BJ (cell line): ENCODE results near the gene SPATA32. TPM values are rescaled to one million over a fixed set of nuclear protein-coding genes. Genes with fewer than 3 reads are reported as not detected.

ENCODE experiments used
- CTCF ChIA-PET: fragments of 350-600 bp; formaldehyde crosslinking; extraction: SDS; loops from one replicate; lab custom pipeline; 2021; ENCODE audit warnings: antibody characterized with exemption, inconsistent platforms; lab: Yijun Ruan, JAX
- POLR2A ChIA-PET: fragments of 300-600 bp; sonication (Branson Sonifier 250); formaldehyde crosslinking; extraction: SDS; loops from one replicate; lab custom pipeline; 2021; ENCODE audit warnings: antibody characterized with exemption; lab: Charles Lee
- DNase-seq: peaks from one replicate; pipeline ENCODE4 v3.0.0-alpha.2; 2011; ENCODE audit warnings: low read depth
- H3K27me3 ChIP-seq: 2 replicates; pipeline ENCODE4 v1.6.0; 2011; ENCODE audit warnings: low read length; ENCODE audit not compliant: control insufficient read depth, insufficient read depth
- H3K36me3 ChIP-seq: 2 replicates; pipeline ENCODE4 v1.5.1; 2011; ENCODE audit warnings: low read length; ENCODE audit not compliant: control insufficient read depth, insufficient read depth
- H3K4me3 ChIP-seq: 2 replicates; pipeline ENCODE4 v1.5.1; 2011; ENCODE audit warnings: low read depth, mild to moderate bottlenecking, control low read depth, low read length
- polyA plus RNA-seq: library from polyadenylated mRNA; depleted of rRNA; stranded (reverse); fragments of >200 nt; gene quantifications from 2 replicates; pipeline ENCODE4 v1.2.3, GENCODE V29; 2011
- TF ChIP-seq, protein P1 (sequence below): IDR thresholded peaks from 2 replicates; pipeline ENCODE4 v1.5.1; 2011; ENCODE audit warnings: low read depth, mild to moderate bottlenecking, control low read depth, inconsistent platforms, low read length, moderate library complexity; ENCODE audit not compliant: insufficient read depth

The SPATA32 gene
- polyA plus RNA-seq, 1 experiment: not detected

GRCh38 chr17:45229681-45230409 lies 32.0 kb downstream of the SPATA32 start:
- Histone ChIP-seq H3K4me3 (no peak overlapping the region), H3K27me3 (no peaks in the 10 kb centered on the region), H3K36me3 (no peaks in the 10 kb centered on the region)
- POLR2A ChIA-PET: interaction anchor here (1.0 kb wide), 1 partner anchor 81 kb away, joined by 3 read pairs; the partner anchor contains the start of gene HEXIM1
- TF ChIP-seq, protein P1, sequence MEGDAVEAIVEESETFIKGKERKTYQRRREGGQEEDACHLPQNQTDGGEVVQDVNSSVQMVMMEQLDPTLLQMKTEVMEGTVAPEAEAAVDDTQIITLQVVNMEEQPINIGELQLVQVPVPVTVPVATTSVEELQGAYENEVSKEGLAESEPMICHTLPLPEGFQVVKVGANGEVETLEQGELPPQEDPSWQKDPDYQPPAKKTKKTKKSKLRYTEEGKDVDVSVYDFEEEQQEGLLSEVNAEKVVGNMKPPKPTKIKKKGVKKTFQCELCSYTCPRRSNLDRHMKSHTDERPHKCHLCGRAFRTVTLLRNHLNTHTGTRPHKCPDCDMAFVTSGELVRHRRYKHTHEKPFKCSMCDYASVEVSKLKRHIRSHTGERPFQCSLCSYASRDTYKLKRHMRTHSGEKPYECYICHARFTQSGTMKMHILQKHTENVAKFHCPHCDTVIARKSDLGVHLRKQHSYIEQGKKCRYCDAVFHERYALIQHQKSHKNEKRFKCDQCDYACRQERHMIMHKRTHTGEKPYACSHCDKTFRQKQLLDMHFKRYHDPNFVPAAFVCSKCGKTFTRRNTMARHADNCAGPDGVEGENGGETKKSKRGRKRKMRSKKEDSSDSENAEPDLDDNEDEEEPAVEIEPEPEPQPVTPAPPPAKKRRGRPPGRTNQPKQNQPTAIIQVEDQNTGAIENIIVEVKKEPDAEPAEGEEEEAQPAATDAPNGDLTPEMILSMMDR: no peak
- CTCF ChIA-PET: interaction anchor here (0.7 to 5.7 kb wide), 9 partner anchors 9 to 164 kb away, joined by 4 to 78 read pairs (median 13); partner anchors contain the start of genes ACBD4, FMNL1 and HEXIM1
- DNase-seq: no peak

- TF ChIP-seq, protein P1: no peak
- ChIA-PET CTCF (interaction anchor here (0.6 to 5.7 kb wide), 8 partner anchors 8 to 157 kb away, joined by 3 to 78 read pairs (median 10); partner anchors contain the start of genes ACBD4 and FMNL1), POLR2A (no interaction called here)
- H3K36me3 ChIP-seq: no peaks in the 10 kb centered on the region
- no peaks in the 10 kb centered on the region for H3K27me3 ChIP-seq
- H3K4me3 ChIP-seq: no peak overlapping the region
- DNase-seq: no peak
Measured at GRCh38 chr17:45228763-45229539, 32.9 kb downstream of the SPATA32 start.

- no peaks in the 10 kb centered on the region for H3K27me3 ChIP-seq
- H3K4me3 ChIP-seq: no peak overlapping the region
- H3K36me3 ChIP-seq: no peaks in the 10 kb centered on the region
- ChIA-PET POLR2A (no interaction called here), CTCF (interaction anchor here (0.6 to 5.7 kb wide), 12 partner anchors 8 to 200 kb away, joined by 3 to 78 read pairs (median 5); partner anchors contain the start of genes ACBD4 and FMNL1)
- TF ChIP-seq, protein P1: no peak
- no peak for DNase-seq
Measured at GRCh38 chr17:45227926-45228762, 33.8 kb downstream of the SPATA32 start.

DNA sequence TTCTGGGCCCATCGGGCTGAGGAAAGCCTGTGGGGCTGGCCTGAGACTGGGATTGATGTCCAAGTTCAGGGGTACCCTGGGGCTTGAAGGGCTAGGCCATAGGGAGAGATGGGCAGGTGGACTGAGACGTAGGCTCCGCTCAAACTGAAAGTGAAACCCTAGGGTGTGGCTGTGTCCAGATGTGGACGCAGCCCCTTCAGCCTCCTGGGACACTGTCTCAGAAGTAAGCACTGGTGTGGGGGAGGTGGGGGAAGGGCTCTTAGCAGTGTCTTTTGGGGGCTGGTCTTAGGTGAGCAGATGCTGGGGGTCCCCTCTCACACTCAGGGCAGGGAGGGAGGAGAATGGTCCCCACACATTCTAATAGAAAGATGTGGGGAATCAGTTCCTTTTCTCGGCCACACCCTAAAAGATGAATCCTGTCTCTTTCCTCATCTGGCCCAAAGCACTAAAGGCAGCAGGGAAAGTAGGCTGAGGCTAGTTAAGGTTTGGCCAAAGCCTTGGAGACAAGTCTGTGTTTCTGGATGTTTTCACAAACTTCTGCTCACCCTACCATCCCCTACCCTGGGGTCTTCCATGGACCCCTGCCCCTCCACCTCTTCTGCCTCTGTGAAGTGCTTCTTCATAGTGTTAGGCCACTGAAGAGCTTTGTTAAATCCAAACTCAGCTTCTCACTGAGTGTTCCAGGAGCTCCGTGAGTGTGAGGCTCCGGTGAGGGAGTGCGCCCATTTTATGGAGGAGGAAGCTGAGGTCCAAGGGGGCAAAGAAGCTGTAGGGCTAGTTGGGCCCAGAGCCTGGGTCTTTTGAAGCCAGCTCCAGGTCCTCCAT lies 34.6 kb downstream of the SPATA32 start:
- H3K27me3 ChIP-seq: peaks cover 2% of the 10 kb centered on the region; the same call in 1 of the 2 replicates
- no peaks in the 10 kb centered on the region for H3K36me3 ChIP-seq
- DNase-seq: no peak
- ChIA-PET POLR2A (no interaction called here), CTCF (interaction anchor here (0.7 to 3.9 kb wide), 9 partner anchors 8 to 201 kb away, joined by 3 to 13 read pairs (median 3); partner anchors contain the start of gene ACBD4)
- TF ChIP-seq, protein P1: no peak
- H3K4me3 ChIP-seq: no peak overlapping the region
